ENCODE results near the gene TMEM213.

- TF ChIP-seq CTCF (IDR thresholded peaks at IDR 0.05) (no peak), EZH2phosphoT487 (IDR thresholded peaks at IDR 0.05) (no peak)
Observed at GRCh38 chr7:138845711-138846110, 47.9 kb downstream of the TMEM213 start.

Measured in neural progenitor cell (in vitro differentiated cells).